Adrenal gland (tissue), 12 donors: Measurements from ENCODE around the gene ZCRB1. TPM values are rescaled to one million over a fixed set of nuclear protein-coding genes. Genes with fewer than 3 reads are reported as not detected.

Source experiments
- DNase-seq, 7 donors: peaks; one replicate each; pipeline ENCODE4 v3.0.0-alpha.2; 2019 to 2020
- H3K27ac ChIP-seq, 5 donors: fragments of 200-600 bp; sonication (generic) in 4 of 5; 1 replicate in 3 of 5; 2 replicates in 2 of 5; pipeline versions ENCODE4 v1.5.1 to v1.8.0; 2016 to 2020; ENCODE audit warnings: mild to moderate bottlenecking in 1 of 5
- H3K27me3 ChIP-seq: fragments of 200-600 bp; 2 replicates; pipeline ENCODE4 v1.8.0; 2021
- H3K36me3 ChIP-seq, 2 donors: fragments of 200-600 bp; replicated peaks in 1 of 2; 1 replicate in 1 of 2; 2 replicates in 1 of 2; pipeline versions ENCODE4 v1.5.1 to v1.8.0; 2018 to 2022
- H3K4me1 ChIP-seq, 2 donors: fragments of 200-600 bp; replicated peaks in 1 of 2; 1 replicate in 1 of 2; 2 replicates in 1 of 2; pipeline versions ENCODE4 v1.5.1 to v1.8.0; 2018 to 2021
- H3K4me3 ChIP-seq, 4 donors: fragments of 200-600 bp; sonication (generic) in 3 of 4; one replicate each; pipeline ENCODE4 v1.5.1; 2016 to 2018
- H3K9me3 ChIP-seq, 3 donors: fragments of 200-600 bp; sonication (generic) in 1 of 3; replicated peaks in 1 of 3; 1 replicate in 2 of 3; 2 replicates in 1 of 3; pipeline versions ENCODE4 v1.5.1 to v1.8.0; 2016 to 2021
- POLR2A ChIP-seq, 2 donors: fragments of 450-650 bp; IDR thresholded peaks; one replicate each; pipeline ENCODE4 v1.6.1; 2017; ENCODE audit warnings: antibody characterized with exemption in 2 of 2, mild to moderate bottlenecking in 2 of 2, moderate library complexity in 1 of 2
- WGBS, 4 donors: extraction: QIAGEN DNeasy Blood & Tissue Kit in 2 of 4; methylation state at CpG; one replicate each; pipeline versions ENCODE4 v1.1.5 to v1.1.7; 2013 to 2017; 5-methylcytosine and 5-hydroxymethylcytosine counted together
- intact Hi-C, 2 donors: fragments of 100-400 bp; cut with DNase I; formaldehyde crosslinking; loops; one replicate each; pipeline versions ENCODE4 v1.14.1 to v1.15.0; 2022 to 2023
- polyA plus RNA-seq, 3 donors: library from polyadenylated mRNA; stranded (reverse); fragments of 200-250 nt in 2 of 3; fragments of 350-450 nt in 1 of 3; fragmentation: Illumina TruSeq in 1 of 3; extraction: RNeasy Lipid Tissue Mini Kit (QIAGEN cat#74804) in 1 of 3; gene quantifications; one replicate each; pipeline ENCODE4 v1.2.3, GENCODE V29; 2013 to 2014
- total RNA-seq, 9 donors: library from RNA; depleted of rRNA in 4 of 9; stranded (reverse); fragments of >200 nt in 4 of 9; fragments of 120-200 nt in 1 of 9; fragmentation: NEBNext Ultra II Directional in 1 of 9; extraction: Animal tissue kit (Norgen Biotek cat#: 25700) in 1 of 9; gene quantifications; one replicate each; pipeline versions ENCODE4 v1.1.0 to v1.2.4, GENCODE V29; 2013 to 2023
- TF ChIP-seq, protein P1 (sequence below), 6 experiments: fragments of 450-650 bp in 4 of 6; fragments of 200-600 bp in 2 of 6; sonication (generic) in 1 of 6; IDR thresholded peaks; 1 replicate in 5 of 6; 2 replicates in 1 of 6; pipeline versions ENCODE4 v1.5.1 to v1.8.0; 2016 to 2021; ENCODE audit warnings: antibody characterized with exemption in 6 of 6, mild to moderate bottlenecking in 2 of 6, moderate library complexity in 1 of 6
- donor health status: healthy with polysubstance abuse.
- donor health status: Bipolar disorder and iron deficiency.
- donor health status: DM: yes; HTN: yes; CAD: no.
- donor health status: DM: no; HTN: no; CAD: no.
- donor health status: DM: no; HTN: no; CAD: no.
- donor health status: DM: yes; HTN: yes; CAD: no.

Gene ZCRB1
- total and polyA plus RNA-seq, 12 donors = 23.5 to 110 (median 58.2) TPM

DNA sequence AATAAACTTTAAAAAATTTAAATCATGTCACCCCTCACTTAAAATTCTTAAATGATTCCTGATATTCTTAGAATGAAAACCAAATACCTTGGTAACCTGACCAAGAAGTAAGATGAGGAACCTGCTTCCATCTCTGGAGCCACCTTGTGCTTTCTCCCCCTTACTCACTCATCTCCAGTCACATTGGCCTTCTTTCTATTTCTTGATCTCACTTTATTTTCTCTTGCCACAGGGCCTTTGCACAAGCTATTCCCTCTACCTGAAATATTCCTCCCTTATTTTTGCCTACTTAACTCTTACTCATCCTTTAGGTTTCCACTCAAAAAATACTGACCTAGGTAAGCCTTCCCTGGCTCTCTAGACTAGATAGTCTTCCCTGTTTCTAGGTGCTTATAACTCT lies 5.1 kb downstream of the ZCRB1 start:
- no peak for DNase-seq
- Histone ChIP-seq H3K4me3 (no peak overlapping the region), H3K27ac (no peak overlapping the region), H3K4me1 (peaks cover 4 to 13% of the 10 kb centered on the region in 2 donors), H3K36me3 (peaks cover 0 to 41% of the 10 kb centered on the region in 2 donors), H3K27me3 (no peaks in the 10 kb centered on the region), H3K9me3 (no peaks in the 10 kb centered on the region)
- TF ChIP-seq, protein P1, sequence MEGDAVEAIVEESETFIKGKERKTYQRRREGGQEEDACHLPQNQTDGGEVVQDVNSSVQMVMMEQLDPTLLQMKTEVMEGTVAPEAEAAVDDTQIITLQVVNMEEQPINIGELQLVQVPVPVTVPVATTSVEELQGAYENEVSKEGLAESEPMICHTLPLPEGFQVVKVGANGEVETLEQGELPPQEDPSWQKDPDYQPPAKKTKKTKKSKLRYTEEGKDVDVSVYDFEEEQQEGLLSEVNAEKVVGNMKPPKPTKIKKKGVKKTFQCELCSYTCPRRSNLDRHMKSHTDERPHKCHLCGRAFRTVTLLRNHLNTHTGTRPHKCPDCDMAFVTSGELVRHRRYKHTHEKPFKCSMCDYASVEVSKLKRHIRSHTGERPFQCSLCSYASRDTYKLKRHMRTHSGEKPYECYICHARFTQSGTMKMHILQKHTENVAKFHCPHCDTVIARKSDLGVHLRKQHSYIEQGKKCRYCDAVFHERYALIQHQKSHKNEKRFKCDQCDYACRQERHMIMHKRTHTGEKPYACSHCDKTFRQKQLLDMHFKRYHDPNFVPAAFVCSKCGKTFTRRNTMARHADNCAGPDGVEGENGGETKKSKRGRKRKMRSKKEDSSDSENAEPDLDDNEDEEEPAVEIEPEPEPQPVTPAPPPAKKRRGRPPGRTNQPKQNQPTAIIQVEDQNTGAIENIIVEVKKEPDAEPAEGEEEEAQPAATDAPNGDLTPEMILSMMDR (IDR thresholded peaks at IDR 0.05) = no peak
- TF ChIP-seq POLR2A (IDR thresholded peaks at IDR 0.05) = no peak
- intact Hi-C loops = loop anchor here (10.0 kb wide), 1 partner anchor 86 kb away; the partner anchor contains the start of gene YAF2 (in 2 of the 2)

DNA sequence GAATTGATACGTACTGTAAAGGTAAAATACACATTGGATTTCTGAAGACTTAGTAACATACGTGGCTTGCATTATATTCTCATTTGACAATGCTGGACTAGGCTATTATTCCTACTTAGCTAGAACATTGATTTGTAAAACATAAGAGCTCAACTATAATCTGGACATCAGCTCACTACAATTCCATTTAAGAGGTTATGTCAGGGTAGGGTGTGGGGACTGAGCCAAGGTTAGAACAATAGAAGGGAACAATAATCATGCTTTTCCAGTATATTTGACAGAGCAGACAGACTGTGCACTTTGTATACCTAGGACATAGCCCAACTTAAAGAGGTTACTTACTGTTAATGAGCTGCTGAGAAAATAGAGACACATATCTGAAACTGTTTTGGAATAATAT lies 10.8 kb downstream of the ZCRB1 start:
- Histone ChIP-seq H3K27ac (no peak overlapping the region), H3K4me1 (no peaks in the 10 kb centered on the region), H3K4me3 (no peak overlapping the region), H3K9me3 (no peaks in the 10 kb centered on the region), H3K27me3 (no peaks in the 10 kb centered on the region), H3K36me3 (peaks cover 0 to 44% of the 10 kb centered on the region in 2 donors)
- intact Hi-C loops = no loop called here
- 86 to 96% (median 92%) methylated on average over 2 of the region's 2 CpGs for WGBS, 4 donors
- DNase-seq = no peak
- TF ChIP-seq, protein P1 (IDR thresholded peaks at IDR 0.05) = no peak
- no peak for TF ChIP-seq POLR2A (IDR thresholded peaks at IDR 0.05)

DNA sequence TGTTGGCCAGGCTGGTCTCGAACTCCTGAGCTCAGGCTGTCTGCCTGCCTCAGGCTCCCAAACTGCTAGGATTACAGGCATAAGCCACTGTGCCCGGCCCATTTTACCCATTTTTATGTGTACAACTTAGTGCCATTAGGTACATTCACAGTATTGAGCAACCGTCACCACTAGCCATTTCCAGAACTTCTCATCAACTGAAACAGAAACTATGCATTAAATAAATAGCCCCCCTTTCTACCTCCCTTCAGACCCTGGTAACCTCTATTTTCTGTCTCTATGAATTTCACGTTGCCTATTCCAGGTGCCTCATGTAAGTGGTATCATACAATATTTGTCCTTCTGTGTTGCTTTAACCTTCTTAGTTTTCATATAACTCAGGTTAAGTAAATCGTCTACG lies 15.9 kb downstream of the ZCRB1 start:
- H3K4me3 ChIP-seq = no peak overlapping the region
- H3K4me1 ChIP-seq = no peaks in the 10 kb centered on the region
- H3K27ac ChIP-seq = no peak overlapping the region
- DNase-seq = no peak
- TF ChIP-seq, protein P1 (IDR thresholded peaks at IDR 0.05) = no peak
- TF ChIP-seq POLR2A (IDR thresholded peaks at IDR 0.05) = no peak
- intact Hi-C loops = no loop called here
- WGBS, 4 donors = 80 to 94% (median 90%) methylated on average over 6 of the region's 6 CpGs
- no peaks in the 10 kb centered on the region for H3K27me3 ChIP-seq
- H3K9me3 ChIP-seq = no peaks in the 10 kb centered on the region
- H3K36me3 ChIP-seq = peaks cover 0 to 21% of the 10 kb centered on the region in 2 donors

DNA sequence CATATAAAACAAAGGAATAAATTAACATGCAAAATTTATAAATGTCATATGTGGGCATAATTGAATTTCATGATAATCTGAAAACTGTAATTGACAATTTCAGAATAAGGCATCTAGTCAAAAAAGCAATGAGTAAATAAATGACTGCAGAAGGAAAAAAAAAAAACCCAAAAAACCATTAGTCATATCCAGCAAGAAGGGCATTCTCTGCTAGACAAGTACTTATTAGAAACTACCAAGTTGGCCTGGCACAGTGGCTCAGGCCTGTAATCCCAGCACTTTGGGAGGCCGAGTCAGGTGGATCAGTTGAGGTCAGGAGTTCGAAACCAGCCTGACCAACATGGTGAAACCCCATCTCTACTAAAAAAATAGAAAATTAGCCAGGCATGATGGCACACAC lies 17.5 kb downstream of the ZCRB1 start:
- WGBS, 4 donors = 94 to 100% (median 97%) methylated on average over 2 of the region's 2 CpGs
- H3K27me3 ChIP-seq = no peaks in the 10 kb centered on the region
- no peak overlapping the region for H3K4me3 ChIP-seq
- TF ChIP-seq, protein P1 (IDR thresholded peaks at IDR 0.05) = no peak
- no peak for TF ChIP-seq POLR2A (IDR thresholded peaks at IDR 0.05)
- H3K9me3 ChIP-seq = no peaks in the 10 kb centered on the region
- peaks cover 0 to 13% of the 10 kb centered on the region in 2 donors for H3K36me3 ChIP-seq
- no peak for DNase-seq
- no peak overlapping the region for H3K27ac ChIP-seq
- intact Hi-C loops = no loop called here
- no peaks in the 10 kb centered on the region for H3K4me1 ChIP-seq
